HG03280 (cell line): ENCODE data around the gene IGDCC3.
A peak's percentile ranks its signal among the peaks of the same experiment; 100 is the strongest.

Experiments
- ATAC-seq: cut with Tn5 transposase; IDR thresholded peaks from one replicate; pipeline ENCODE4 v1.9.1; 2021; ENCODE audit warnings: mild to moderate bottlenecking, moderate library complexity; ENCODE audit not compliant: unreplicated experiment

IGDCC3 gene

DNA sequence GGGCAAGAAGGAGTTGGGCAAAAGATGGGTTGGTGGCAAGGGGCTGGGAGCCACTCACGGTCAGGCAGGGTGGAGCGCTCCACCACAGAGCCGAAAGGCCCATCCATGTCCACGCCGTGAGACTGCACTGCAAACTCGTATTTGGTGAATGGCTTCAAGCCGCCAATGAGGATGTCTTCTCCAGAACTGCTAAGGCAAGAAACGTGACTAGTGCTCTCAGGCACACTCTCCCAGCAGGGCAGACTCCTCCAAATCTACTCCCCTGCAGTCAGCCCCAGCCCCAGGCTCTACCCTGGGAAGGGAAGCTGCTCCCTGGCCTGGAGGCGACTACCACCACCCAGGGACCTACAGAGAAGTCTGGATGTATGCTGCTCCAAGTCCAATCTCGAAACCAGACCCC is 11.4 kb upstream of the IGDCC3 start:
- no peak for ATAC-seq

DNA sequence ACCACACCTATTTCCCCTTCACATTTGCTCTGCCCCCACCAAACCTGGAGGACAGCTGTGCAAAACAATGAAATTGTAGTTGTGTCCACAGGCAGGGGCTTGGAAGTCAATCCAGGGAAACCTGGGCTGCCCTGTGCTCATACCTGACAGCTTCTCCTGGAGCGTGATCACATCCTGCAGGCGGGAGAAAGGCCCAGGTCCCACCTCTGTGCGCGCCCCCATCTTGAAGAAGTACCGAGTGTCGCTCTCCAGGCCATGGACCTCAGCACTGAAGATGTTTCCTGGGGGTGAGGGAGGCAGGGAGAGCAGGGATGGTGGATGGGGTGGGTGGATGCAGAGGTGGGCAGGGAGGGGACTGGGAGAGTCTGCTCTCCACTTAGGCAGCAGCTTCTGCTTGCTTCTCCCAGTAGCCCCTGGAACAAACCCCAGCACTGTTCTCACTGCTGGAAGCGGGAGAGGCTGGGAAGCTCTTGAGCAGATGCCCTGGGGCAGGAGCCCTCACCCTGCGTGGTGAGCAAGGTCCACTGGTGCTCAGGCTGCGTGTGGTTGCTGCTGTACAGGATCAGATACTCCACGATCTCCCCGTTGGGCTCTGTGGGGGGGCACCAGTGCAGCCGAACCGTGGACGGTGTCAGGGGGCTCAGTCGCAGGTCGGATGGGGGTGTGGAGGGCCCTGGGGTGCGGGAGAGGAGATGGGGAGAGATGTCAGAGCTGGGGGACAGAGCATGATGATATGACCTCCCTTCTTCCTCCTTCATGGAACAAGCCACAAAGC is 10.7 kb upstream of the IGDCC3 start:
- ATAC-seq: no peak

DNA sequence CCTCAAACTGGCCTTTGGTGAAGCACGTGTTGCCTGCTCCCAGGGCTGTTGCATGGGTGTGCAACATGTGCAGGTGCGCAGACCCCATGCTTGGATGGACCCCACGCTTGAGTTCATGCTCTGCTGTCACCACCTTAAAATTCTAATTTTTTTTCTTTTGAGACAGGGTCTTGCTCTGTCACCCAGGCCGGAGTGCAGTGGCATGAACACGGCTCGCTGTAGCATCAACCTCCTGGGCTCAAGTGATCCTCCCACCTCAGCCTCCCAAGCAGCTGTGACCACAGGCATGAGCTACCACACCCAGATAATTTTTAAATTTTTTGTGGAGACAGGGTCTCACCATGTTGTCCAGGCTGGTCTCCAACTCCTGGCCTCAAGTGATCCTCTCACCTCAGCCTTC is 9.1 kb upstream of the IGDCC3 start:
- ATAC-seq: no peak

DNA sequence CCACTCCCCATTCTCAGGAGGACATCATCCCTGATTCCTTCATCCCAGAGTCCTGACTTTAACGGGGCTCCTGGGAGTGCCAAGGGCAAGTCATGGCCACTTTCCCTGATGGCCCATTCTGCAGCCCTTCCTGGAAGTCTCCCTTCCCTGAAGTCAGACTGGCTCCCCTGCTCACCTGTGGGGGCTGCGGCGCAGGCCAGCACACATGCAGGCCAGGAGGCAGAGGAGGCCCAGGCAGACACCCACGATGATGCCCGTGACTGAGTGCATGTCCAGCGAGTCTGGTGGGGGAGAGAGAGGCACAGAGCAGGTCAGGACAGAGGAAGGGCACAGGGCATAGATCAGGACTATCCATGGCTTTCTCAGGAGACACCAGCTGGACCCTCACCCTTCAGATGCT is 8.6 kb upstream of the IGDCC3 start:
- ATAC-seq: no peak

DNA sequence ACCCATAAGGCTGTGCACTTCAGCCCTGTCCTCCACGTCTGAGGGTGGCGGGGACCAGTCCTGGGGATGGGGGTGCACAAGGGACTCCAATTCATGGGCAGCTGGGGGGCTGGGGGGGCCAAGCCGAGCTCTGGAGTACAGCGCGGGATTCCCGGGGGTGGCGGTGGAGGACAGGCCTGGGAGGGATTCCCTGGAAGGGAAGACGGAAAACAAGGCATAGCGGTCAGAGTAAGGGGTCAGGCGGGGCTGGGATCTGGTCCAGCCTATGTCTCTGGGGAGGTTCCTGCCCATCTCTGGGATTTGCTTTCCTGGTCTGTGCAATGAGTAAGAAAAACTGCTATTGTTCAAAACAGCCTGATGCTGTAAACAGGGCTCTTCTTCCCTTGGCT is 8.1 kb upstream of the IGDCC3 start:
- ATAC-seq: no peak

DNA sequence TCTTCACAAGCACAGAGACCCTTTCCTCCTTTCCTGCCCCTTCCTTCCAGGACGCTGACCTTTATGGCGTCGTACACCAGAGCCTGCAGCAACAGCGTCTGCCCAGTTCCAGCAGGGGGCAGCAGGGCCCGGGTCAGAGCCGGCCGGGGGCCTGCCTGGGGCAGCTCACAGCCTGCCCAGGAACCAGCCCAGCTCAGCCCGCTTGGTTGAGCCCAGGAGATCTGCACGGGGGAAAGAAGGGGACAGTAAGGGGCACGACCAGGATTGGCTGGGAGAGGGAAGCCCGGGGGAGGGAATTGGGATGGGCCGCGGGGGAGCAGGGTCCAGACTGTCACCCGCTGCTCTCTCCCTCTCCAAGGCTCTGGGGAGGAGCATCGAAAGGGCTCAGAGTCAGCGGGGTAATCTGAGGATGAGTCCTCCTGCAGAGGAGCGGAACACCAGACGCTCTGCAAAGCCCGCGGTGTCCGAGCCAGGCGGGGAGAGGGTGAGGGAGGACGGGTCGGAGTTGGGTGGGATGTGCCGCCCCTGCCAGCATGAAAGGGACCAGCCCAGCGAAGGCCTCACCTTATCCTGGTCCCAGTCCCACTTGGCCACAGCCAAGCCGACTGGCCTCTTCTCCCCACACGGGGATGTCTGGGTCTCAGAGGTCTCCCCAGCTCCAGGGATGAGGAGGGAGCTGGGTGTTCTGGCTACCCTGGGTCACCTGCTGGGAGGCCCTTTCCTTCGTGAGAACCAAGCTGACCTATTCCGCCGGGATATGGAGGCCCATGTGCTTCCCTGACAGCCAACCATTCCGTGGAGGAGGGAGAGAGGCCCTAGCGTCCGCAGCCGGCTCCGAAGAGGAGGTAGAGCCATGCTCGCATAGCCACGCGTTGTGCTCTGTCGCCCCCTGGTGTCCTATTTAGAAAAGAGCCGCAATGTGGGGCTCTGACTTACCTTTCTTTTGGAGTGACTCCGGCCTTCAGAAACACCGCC is 7.4 kb upstream of the IGDCC3 start:
- peak; percentile 65 for ATAC-seq

DNA sequence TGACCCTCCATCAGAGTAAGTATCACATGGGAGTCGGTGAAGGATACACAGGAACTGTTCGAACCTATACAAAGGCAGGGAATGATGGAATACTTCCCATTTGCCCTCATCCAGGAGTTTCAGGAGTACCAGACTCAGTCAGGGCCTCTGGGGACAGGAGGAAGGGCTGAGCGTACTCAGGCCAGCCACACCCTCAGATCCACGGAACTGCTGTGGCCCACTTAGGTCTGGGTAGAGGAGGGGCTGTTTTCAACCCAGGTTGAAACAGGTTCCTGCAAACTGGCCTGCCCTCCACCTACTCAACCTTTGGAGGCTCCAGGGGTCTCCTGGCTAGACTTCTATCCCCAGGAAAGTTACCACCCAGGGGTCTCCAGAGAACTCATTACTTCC is 6.7 kb upstream of the IGDCC3 start:
- no peak for ATAC-seq

DNA sequence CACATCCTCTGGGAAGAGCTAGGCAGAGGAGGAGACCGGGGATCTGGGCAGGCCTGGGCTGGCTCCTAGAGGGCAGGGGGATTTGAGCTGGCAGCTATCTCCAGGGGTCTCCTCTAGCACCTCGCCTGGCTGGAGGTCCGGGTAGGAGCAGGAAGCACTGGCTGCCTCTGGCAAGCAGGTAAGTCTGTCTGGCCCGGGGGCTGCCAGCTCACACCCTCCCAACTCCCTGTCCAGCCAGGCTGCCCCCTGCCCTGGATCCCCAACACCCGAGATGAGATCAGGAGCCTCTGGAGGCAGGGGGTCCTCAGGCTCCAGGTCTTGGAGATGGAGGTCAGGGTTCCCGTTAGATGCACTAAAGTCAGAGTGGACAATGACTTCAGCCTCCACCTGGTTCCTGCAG is 6.2 kb upstream of the IGDCC3 start:
- no peak for ATAC-seq

DNA sequence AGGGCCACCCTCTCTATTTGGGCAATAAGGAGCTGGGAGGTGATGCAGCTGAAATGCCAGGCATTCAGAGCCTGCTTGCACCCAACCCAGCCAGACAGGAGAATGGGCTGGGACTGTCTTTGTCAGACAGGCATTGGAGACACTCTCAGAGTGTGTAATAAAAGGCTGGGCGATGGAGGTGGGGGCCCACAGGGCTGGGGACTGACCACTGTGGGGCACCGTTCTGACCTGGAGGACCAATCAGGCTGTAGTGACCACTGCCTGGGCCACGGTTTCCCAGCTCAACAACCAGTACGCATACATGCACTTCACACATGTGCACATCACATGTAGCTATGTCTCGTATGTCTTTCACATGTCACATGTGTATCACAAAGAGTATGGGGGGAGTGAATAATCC is 5.7 kb upstream of the IGDCC3 start:
- no peak for ATAC-seq

DNA sequence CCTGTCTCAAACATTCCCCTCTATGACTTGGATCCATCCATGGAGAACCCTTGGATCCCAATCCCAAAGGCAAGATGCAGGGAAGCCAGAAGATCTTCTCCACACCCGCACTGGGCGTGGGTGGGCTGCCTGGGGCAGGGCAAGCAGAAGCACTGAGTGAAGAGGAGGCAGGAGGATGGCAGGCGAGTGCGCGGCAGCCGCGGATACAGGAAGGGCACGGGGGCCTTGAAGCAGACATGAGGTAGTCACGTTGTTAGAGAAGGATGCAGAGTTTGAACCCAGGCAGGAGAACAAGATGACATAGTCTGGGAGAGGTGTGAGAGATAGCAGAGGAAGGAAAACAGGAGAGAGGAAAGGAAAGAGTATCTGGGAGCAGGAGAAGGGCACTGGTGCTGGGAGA is 5.1 kb upstream of the IGDCC3 start:
- ATAC-seq: no peak

DNA sequence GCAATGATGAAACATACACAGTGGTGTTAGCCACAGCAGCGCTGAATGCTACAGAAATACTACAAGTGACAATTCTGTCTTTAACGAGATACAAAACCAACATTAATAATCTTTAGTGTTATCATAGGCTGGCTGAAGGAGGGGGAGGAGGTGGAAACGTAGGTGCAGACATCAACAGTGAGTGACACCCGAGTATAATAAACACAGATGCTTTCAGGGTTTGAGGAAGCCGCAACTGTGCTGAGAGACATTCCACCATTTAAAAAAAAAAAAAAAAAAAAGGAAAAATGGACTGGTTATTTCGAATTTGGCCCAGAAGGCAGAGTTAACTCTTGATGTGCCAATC is 4.3 kb upstream of the IGDCC3 start:
- ATAC-seq: no peak

DNA sequence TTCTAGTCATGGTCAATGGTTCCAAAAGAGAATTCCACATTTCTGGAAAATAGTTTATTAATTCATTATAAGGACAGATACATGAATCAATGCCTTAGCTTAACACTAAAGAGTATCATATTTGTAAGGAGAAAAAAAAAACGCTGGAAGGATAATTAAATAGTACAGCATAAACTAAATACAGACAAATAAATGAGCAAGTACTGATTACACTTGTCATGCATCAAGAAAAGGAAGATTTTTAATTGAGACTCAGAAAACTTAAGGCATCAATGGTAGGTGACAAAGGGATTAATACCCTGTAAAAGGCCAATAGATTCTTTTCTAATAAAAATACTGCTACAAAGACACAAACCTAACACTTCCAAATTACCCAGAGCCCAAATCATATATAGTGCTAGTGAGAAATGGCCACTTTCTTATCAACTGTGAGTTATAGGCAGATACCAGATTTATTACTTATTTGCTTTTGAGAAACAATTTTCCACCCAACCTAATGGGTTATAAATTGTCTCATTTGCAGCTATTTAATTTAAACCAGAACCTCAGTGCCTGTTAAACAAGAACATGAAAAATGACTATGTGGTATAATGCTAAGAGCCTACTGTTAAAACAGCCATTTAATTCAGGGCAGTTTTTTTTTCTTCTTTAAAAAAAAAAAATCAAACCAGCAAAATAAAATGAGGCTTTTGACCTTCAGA is 3.8 kb upstream of the IGDCC3 start:
- no peak for ATAC-seq

DNA sequence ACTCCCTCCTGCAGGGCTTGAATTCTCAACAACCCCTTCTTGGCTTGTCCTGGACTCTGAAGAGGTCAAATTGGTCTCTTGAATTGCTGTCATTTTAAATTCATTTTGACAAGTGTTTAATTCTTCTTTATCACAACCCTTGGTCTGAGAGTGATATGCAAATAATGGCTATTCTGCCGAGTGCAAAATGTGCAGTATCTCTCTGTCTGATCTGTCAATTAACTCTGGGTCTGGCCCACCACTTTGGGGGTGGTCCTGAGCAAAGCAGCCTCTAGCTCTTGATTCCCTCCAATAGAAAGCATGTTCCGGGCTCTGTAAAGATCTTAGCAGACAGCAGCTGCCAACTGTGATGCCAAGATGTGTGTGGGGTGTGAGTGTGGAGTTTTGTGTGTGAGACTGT is 2.2 kb upstream of the IGDCC3 start:
- ATAC-seq: no peak

DNA sequence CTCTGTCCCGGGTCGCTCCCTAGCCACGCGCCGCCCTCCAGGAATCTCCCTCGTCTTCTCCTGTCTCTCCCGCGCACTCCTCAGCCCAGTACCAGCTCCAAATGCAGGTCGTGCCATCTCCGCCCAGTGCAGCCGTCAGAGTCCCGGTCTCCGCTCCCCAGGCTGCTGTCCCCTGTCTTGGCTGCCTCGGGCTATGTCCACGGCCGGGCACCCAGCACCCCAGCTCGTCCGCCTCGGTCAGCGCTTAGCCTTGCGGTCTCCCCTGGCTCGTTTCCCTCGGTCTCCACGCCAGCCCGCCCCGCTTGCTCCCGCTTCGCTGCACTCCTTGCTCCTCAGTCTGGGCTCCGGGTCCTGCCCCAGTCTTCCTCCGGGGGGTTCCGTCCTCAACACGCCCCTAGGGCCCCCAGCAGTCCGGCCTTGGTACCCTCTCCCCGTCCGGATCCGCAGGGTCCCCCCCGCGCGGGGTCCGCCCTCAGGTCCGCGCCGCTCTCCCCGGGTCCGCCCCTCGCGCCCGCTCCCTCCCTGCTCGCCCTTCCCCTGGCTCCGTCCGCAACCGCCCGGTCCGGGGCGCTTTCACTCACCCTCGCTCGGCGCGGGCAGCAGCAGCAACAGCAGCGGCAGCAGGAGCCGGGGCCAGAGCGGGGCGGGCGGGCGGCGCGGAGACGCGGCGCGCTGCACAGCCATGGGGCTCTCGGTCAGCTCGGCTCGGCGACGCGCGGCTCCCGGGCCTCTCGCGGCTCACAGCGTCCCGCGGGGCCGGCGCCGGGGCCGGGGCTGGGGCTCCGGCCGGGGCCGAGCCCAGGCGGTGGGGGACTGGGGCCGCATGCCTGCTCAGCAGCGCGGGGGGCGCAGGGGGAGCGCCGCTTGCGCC is 462 bp downstream of the IGDCC3 start:
- no peak for ATAC-seq

DNA sequence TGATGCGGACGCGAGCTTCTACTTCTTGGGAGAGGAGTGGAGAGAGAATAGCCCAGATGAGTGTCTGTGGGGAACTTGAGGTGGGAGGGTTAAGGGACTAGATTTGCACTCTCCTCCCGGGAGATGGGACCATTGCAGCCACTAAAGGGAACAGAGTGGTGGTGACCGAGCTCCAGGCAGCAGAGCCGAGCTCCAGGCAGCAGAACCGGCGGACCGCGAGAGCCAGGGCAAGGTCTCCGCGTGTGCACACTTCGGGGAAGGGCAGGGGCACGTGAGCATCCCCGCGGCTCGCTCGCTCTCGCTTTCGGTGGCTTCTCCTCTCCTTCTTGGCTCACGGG is 1.1 kb downstream of the IGDCC3 start:
- ATAC-seq: no peak

DNA sequence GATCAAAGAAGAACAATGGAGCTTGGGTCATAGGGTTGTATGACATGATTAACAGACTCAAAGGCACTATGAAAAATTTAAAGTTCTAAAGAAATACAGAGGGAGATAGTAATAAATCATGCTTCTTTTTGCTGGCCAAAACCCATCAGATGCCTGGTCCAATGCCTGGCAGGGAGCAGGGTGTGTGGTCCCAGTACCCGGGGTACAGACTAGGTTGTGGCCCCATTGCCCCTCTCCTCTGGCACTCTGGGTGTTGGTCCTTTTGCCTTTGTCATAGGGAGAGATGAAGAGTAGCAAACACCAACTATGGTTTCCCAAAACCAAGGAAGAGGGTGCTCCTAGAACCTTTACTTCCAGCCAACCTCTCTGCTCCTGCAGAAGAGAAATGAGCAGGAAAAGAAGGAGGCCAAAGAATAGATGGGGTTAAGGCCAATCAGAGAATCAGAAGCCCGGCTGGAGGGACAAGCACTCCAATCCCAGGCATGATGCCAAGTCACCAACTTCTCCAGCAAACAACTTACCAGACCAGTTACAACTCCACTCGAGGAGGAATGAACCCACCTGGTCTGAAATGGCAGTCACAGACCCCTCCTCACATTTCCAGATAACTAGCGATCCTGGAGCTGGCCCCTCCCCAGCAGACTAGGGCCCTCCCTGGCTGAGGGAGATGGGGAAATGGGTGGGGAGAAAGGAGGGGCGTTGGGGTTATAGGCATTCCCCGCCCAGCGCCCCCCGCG is 1.8 kb downstream of the IGDCC3 start:
- no peak for ATAC-seq

DNA sequence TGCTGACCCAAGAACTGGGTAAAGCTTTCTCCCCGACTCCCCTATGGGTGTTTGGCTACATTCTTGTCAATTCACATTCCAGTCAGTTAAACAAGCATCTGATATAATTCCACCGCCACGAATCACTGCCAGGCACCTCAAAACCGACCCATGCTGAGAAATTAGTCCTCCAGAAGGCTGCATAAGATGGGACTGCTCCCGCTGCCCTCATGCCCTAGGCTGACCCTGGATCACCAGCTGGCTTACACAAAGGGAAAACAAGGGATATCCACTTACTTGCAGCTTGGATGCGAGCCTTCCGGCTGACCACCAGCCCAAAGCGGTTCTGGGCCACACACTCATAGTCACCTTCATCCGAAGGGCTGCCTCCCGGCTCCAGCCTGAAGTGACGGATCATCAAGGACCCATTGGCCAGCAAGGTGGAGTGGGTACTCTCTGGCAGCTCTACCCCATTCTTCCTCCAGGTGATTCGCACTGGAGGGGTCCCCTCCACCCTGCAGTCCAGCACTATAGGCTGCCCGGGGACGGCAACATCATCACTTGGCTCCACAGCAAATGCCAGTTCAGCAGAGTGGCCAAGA is 2.9 kb downstream of the IGDCC3 start:
- ATAC-seq: no peak

DNA sequence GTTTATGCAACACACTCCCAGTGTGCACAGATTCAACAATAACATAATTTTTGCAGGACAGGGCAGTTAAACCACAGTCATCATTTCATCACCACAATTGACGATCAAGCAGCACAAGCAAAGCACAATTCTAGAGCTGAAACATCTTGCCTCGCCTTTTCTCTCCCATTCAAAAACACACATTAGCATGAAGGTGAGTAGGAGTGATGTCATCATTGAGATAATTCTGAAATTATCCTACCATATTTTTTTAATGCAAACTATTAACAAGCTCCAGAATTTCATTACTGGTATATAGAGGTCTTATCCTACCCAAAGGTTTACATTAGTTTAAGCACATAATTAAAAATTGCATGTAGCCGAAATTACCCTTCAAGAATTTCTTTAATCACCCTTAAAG is 3.5 kb downstream of the IGDCC3 start:
- no peak for ATAC-seq

DNA sequence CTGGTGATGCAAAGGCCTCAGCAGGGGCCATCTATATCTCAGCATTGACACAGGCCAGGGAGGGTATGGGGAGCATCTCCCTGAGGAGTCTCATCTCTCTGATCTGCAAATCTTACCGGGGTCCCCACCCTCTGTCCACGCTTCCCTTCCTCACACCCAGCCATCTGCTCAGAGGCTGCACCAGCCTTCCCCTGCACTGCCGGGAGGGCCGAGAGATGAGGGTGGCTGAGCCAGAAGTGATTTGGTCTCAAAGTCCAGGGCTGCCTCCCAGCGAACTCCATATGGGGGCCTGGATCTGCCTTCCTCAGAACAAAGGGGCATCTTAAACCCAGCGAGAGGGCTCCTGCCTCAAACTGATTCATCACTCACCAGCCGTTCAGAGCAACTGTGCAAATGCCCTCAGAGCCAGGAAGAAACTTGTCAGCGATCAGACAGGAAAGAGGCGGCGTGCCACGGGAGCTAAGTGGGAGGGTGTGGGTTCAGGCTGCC is 4.6 kb downstream of the IGDCC3 start:
- ATAC-seq: no peak

DNA sequence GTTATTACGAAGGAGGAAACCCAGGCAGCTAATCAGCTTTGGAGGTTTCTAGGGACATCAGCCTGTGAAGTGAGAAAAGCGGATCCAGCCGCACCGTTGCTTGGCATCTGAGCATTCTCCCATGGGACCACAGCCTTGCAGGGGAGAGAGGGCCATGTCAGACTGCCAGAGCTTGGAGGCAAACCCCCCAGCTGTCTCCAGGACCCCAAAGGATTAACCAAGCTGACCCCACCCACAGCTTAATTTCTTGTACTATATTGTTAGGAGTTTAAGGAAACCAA is 5.1 kb downstream of the IGDCC3 start:
- no peak for ATAC-seq
